Lower leg skin (tissue), 4 donors: ENCODE measurements around the gene ITGB5. TPM values are rescaled to one million over a fixed set of nuclear protein-coding genes. Genes with fewer than 3 reads are reported as not detected.

Experiments
- DNase-seq, 2 donors: peaks; one replicate each; pipeline ENCODE4 v3.0.0-alpha.2; 2019; ENCODE audit warnings: low spot score in 2 of 2
- H3K4me3 ChIP-seq: fragments of 200-600 bp; sonication (generic); 2 replicates; pipeline ENCODE4 v1.5.1; 2017; ENCODE audit warnings: mild to moderate bottlenecking, low read depth; ENCODE audit not compliant: poor library complexity, severe bottlenecking
- CTCF ChIP-seq, 3 donors: fragments of 450-650 bp; IDR thresholded peaks; one replicate each; pipeline ENCODE4 v1.5.1; 2016; ENCODE audit warnings: antibody characterized with exemption in 3 of 3, mild to moderate bottlenecking in 3 of 3, moderate library complexity in 2 of 3
- POLR2A ChIP-seq, 2 donors: fragments of 450-650 bp; IDR thresholded peaks; one replicate each; pipeline ENCODE4 v1.6.1; 2016 to 2017; ENCODE audit warnings: antibody characterized with exemption in 2 of 2, mild to moderate bottlenecking in 1 of 2, moderate library complexity in 1 of 2
- WGBS, 2 donors: methylation state at CpG; one replicate each; pipeline ENCODE4 v1.1.5; 2018; 5-methylcytosine and 5-hydroxymethylcytosine counted together
- intact Hi-C: fragments of 100-400 bp; cut with DNase I; formaldehyde crosslinking; loops from one replicate; pipeline ENCODE4 v1.15.0; 2023; ENCODE audit warnings: low total_unique reads
- total RNA-seq, 4 donors: library from RNA; depleted of rRNA; stranded (reverse); fragments of >200 nt; gene quantifications; one replicate each; pipeline ENCODE4 v1.1.0, GENCODE V29; 2016

The ITGB5 gene
- total RNA-seq, 4 donors from 2014 or later = 210 to 414 (median 286) TPM

- H3K4me3 ChIP-seq = no peak overlapping the region
- TF ChIP-seq CTCF (IDR thresholded peaks at IDR 0.05) = no peak
- no peak for TF ChIP-seq POLR2A (IDR thresholded peaks at IDR 0.05)
- no peak for DNase-seq
- intact Hi-C loops = no loop called here
- WGBS, 2 donors = 22 to 36% methylated on average over 1 of the region's 1 CpG
Measured at GRCh38 chr3:124854009-124854408, 33.2 kb downstream of the ITGB5 start.

GRCh38 chr3:124853446-124853845 lies 33.7 kb downstream of the ITGB5 start:
- DNase-seq = no peak
- 69 to 70% methylated on average over 3 of the region's 3 CpGs for WGBS, 2 donors
- intact Hi-C loops = no loop called here
- no peak for TF ChIP-seq CTCF (IDR thresholded peaks at IDR 0.05)
- TF ChIP-seq POLR2A (IDR thresholded peaks at IDR 0.05) = no peak
- no peak overlapping the region for H3K4me3 ChIP-seq

- peak in 1 of 2 donors; percentile 84 for DNase-seq
- intact Hi-C loops = no loop called here
- WGBS, 2 donors = 57 to 65% methylated on average over 12 of the region's 12 CpGs
- TF ChIP-seq CTCF (IDR thresholded peaks at IDR 0.05) (no peak), POLR2A (IDR thresholded peaks at IDR 0.05) (no peak)
- H3K4me3 ChIP-seq = no peak overlapping the region
Measured at GRCh38 chr3:124851905-124852304, 35.3 kb downstream of the ITGB5 start.

- DNase-seq = no peak
- H3K4me3 ChIP-seq = no peak overlapping the region
- intact Hi-C loops = no loop called here
- TF ChIP-seq CTCF (IDR thresholded peaks at IDR 0.05) = no peak
- 26 to 27% methylated on average over 3 of the region's 3 CpGs for WGBS, 2 donors
Measured at GRCh38 chr3:124851136-124851535, 36.0 kb downstream of the ITGB5 start.

GRCh38 chr3:124850633-124851032 lies 36.5 kb downstream of the ITGB5 start:
- H3K4me3 ChIP-seq = no peak overlapping the region
- peak in 1 of 2 donors; percentile 84 for DNase-seq
- 63 to 72% methylated on average over 2 of the region's 2 CpGs for WGBS, 2 donors
- intact Hi-C loops = no loop called here
- TF ChIP-seq CTCF (IDR thresholded peaks at IDR 0.05) (no peak), POLR2A (IDR thresholded peaks at IDR 0.05) (no peak)

GRCh38 chr3:124850212-124850611 lies 37.0 kb downstream of the ITGB5 start:
- no peak for TF ChIP-seq CTCF (IDR thresholded peaks at IDR 0.05)
- TF ChIP-seq POLR2A (IDR thresholded peaks at IDR 0.05) = no peak
- no peak for DNase-seq
- intact Hi-C loops = no loop called here
- no peak overlapping the region for H3K4me3 ChIP-seq
- 36 to 47% methylated on average over 6 of the region's 6 CpGs for WGBS, 2 donors
